ENCODE results near the gene CRABP2. TPM values are rescaled to one million over a fixed set of nuclear protein-coding genes. Genes with fewer than 3 reads are reported as not detected.

The CRABP2 gene
- total and polyA plus RNA-seq, 2 of the 13 experiments (the other 11 are each of a cell fraction or from before 2014, with no cell fraction given) = 0.40 to 0.60 TPM

- Histone ChIP-seq H2AFZ (ENCODE audit: low read length) (no peak overlapping the region), H3K4me3 (replicated peaks in 1 of 3; ENCODE audit: insufficient read depth in 1 of 3, low read depth in 2 of 3, low read length in 3 of 3) (no peak overlapping the region), H3K9ac (ENCODE audit: insufficient read depth, low read depth, low read length) (no peak overlapping the region), H4K20me1 (ENCODE audit: insufficient read depth, low read length) (no peaks in the 10 kb centered on the region), H3K27ac (ENCODE audit: extremely low read length, insufficient read depth, low read length) (no peak overlapping the region), H3K79me2 (ENCODE audit: insufficient read depth, low read length) (no peaks in the 10 kb centered on the region), H3K4me1 (ENCODE audit: insufficient read depth, low read length) (peaks cover 22% of the 10 kb centered on the region), H3K36me3 (replicated peaks in 1 of 2; ENCODE audit: control insufficient read depth in 1 of 2, insufficient read depth in 2 of 2, low read length in 2 of 2) (no peaks in the 10 kb centered on the region), H3K4me2 (ENCODE audit: low read depth, low read length) (no peak overlapping the region), H3K9me3 (ENCODE audit: low read length) (no peaks in the 10 kb centered on the region), H3K27me3 (ENCODE audit: control insufficient read depth in 1 of 2, insufficient read depth in 2 of 2, low read length in 2 of 2) (peaks cover 6 to 38% of the 10 kb centered on the region in 2 experiments)
- in situ Hi-C loops (cut with HindIII; ENCODE audit: extremely low pct_ligation_motif_present, low pct_unique_long_range_greater_than_20kb) (no loop called here), intact Hi-C loops (cut with micrococcal nuclease; ENCODE audit: unreplicated experiment) (no loop called here)
- CTCF ChIA-PET (ENCODE audit: low intra/inter-chr PET ratio, low total read pairs) = no interaction called here
- POLR2A ChIA-PET = no interaction called here
- 22% methylated on average over 5 of the region's 5 CpGs for WGBS (ENCODE audit: low lambda C conversion rate)
- BruUV-seq (replicated peaks) = no TSS peak
- ATAC-seq (no peak), DNase-seq (ENCODE audit: low spot score) (no peak), FAIRE-seq (no peak)
- TF ChIP-seq, protein P1, sequence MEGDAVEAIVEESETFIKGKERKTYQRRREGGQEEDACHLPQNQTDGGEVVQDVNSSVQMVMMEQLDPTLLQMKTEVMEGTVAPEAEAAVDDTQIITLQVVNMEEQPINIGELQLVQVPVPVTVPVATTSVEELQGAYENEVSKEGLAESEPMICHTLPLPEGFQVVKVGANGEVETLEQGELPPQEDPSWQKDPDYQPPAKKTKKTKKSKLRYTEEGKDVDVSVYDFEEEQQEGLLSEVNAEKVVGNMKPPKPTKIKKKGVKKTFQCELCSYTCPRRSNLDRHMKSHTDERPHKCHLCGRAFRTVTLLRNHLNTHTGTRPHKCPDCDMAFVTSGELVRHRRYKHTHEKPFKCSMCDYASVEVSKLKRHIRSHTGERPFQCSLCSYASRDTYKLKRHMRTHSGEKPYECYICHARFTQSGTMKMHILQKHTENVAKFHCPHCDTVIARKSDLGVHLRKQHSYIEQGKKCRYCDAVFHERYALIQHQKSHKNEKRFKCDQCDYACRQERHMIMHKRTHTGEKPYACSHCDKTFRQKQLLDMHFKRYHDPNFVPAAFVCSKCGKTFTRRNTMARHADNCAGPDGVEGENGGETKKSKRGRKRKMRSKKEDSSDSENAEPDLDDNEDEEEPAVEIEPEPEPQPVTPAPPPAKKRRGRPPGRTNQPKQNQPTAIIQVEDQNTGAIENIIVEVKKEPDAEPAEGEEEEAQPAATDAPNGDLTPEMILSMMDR (CRISPR knock-in tag; IDR thresholded peaks at IDR 0.05) = 0 out of 2 replicates have a peak, but pooled peaks have one; percentile 9
- no peak for TF ChIP-seq DMTF1 (CRISPR knock-in tag; IDR thresholded peaks at IDR 0.05)
Measured at GRCh38 chr1:156684227-156684782, 21.1 kb downstream of the CRABP2 start.
